A673 (cell line): ENCODE results near the gene KAZN. TPM values are rescaled to one million over a fixed set of nuclear protein-coding genes. Genes with fewer than 3 reads are reported as not detected.

Experiments used
- BruUV-seq: library from RNA; stranded (reverse); fragments of 400-500 nt; replicated peaks from 2 replicates; lab custom pipeline; 2021; lab: Mats Ljungman, UMichigan
- CTCF ChIA-PET: fragments of 300-600 bp; sonication (Branson Sonifier 250); formaldehyde crosslinking; loops from one replicate; lab custom pipeline; 2022; ENCODE audit warnings: antibody characterized with exemption; lab: Charles Lee
- POLR2A ChIA-PET: fragments of 300-600 bp; sonication (Branson Sonifier 250); formaldehyde crosslinking; loops from one replicate; lab custom pipeline; 2022; ENCODE audit warnings: antibody characterized with exemption; ENCODE audit not compliant: low non-redundant PET; lab: Charles Lee
- DNase-seq: peaks from one replicate; pipeline ENCODE4 v3.0.0-alpha.2; 2015; ENCODE audit warnings: low spot score
- H3K27ac ChIP-seq: fragments of 200-600 bp; sonication (generic); 2 replicates; pipeline ENCODE4 v1.5.1; 2016; ENCODE audit warnings: mixed run types, low read depth, mild to moderate bottlenecking, mixed read lengths, antibody characterized with exemption, low read length; ENCODE audit not compliant: poor library complexity, severe bottlenecking
- H3K27me3 ChIP-seq: fragments of 200-600 bp; sonication (generic); replicated peaks from 2 replicates; pipeline ENCODE4 v1.6.1; 2017; ENCODE audit warnings: mixed run types, low read depth, mild to moderate bottlenecking, mixed read lengths, antibody characterized with exemption, low read length; ENCODE audit not compliant: insufficient read depth, poor library complexity
- H3K36me3 ChIP-seq: fragments of 200-600 bp; sonication (generic); 2 replicates; pipeline ENCODE4 v1.6.1; 2016; ENCODE audit warnings: mixed run types, mild to moderate bottlenecking, mixed read lengths, antibody characterized with exemption, low read length; ENCODE audit not compliant: insufficient read depth, poor library complexity, severe bottlenecking
- H3K4me1 ChIP-seq: fragments of 200-600 bp; sonication (generic); 2 replicates; pipeline ENCODE4 v1.6.1; 2017; ENCODE audit warnings: mixed run types, mild to moderate bottlenecking, mixed read lengths, antibody characterized with exemption, low read length; ENCODE audit not compliant: insufficient read depth, poor library complexity, severe bottlenecking
- H3K4me3 ChIP-seq: fragments of 200-600 bp; sonication (generic); 2 replicates; pipeline ENCODE4 v1.5.1; 2016; ENCODE audit warnings: low read depth, mixed run types, mild to moderate bottlenecking, mixed read lengths, low read length; ENCODE audit not compliant: poor library complexity, severe bottlenecking
- H3K9me3 ChIP-seq: fragments of 200-600 bp; sonication (generic); 2 replicates; pipeline ENCODE4 v1.6.1; 2016; ENCODE audit warnings: mixed run types, low read depth, mild to moderate bottlenecking, mixed read lengths, antibody characterized with exemption, low read length; ENCODE audit not compliant: poor library complexity, severe bottlenecking
- CTCF ChIP-seq: fragments of 300-800, 200-600 bp; sonication (generic); conservative IDR thresholded peaks from 2 replicates; pipeline ENCODE4 v1.5.1; 2017; ENCODE audit warnings: low read depth, mild to moderate bottlenecking, antibody characterized with exemption, low read length, moderate library complexity, mixed read lengths
- EZH2 ChIP-seq: fragments of 200-600 bp; sonication (generic); IDR thresholded peaks from 2 replicates; pipeline ENCODE4 v1.6.1; 2017; ENCODE audit warnings: borderline replicate concordance, low read depth, mild to moderate bottlenecking, mixed read lengths, antibody characterized with exemption, low read length; ENCODE audit not compliant: poor library complexity, severe bottlenecking
- intact Hi-C: fragments of 100-400 bp; cut with micrococcal nuclease; formaldehyde crosslinking; loops from one replicate; pipeline ENCODE4 v1.10.0; 2022; ENCODE audit not compliant: unreplicated experiment
- total RNA-seq: library from RNA; stranded (reverse); gene quantifications from 2 replicates; pipeline ENCODE4 v1.2.3, GENCODE V29; 2021

Gene KAZN
- total RNA-seq, 1 experiment from 2014 or later = 8.0 TPM

GRCh38 chr1:15120251-15120945 is 521.9 kb downstream of the KAZN start:
- no peaks in the 10 kb centered on the region for H3K9me3 ChIP-seq
- H3K4me1 ChIP-seq = no peaks in the 10 kb centered on the region
- no peak overlapping the region for H3K4me3 ChIP-seq
- POLR2A ChIA-PET = no interaction called here
- H3K36me3 ChIP-seq = no peaks in the 10 kb centered on the region
- TF ChIP-seq EZH2 (no peak), CTCF (no peak)
- intact Hi-C loops = no loop called here
- DNase-seq = no peak
- H3K27me3 ChIP-seq = no peaks in the 10 kb centered on the region
- CTCF ChIA-PET = interaction anchor here (0.5 to 1.4 kb wide), 2 partner anchors 8 to 1661 kb away, joined by 4 to 8 read pairs; no protein-coding TSS in a partner anchor
- H3K27ac ChIP-seq = no peak overlapping the region
- BruUV-seq = no TSS peak

DNA sequence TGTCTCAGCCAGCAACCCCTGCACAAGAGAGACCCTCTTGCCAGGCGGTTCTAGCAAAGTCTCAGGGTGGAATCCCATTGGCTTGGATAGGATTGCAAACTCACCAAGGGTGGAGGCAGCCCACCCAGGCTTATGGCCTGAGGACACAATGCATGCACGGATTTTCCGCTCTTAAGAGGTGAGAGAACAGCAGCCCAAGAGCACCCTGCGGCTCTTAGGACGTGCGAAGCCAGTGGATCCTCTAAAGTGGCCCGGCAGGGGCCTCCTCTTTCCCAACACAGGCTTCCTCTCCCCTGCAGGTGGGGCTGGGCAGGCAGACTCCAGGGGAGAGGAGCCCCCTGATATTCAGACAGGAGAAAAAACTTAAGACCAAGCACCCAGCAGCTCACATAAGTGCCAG is 523.8 kb downstream of the KAZN start:
- no peaks in the 10 kb centered on the region for H3K36me3 ChIP-seq
- no peak for DNase-seq
- no peak overlapping the region for H3K4me3 ChIP-seq
- CTCF ChIA-PET = no interaction called here
- no TSS peak for BruUV-seq
- POLR2A ChIA-PET = no interaction called here
- intact Hi-C loops = no loop called here
- TF ChIP-seq CTCF (no peak), EZH2 (no peak)
- no peaks in the 10 kb centered on the region for H3K9me3 ChIP-seq
- H3K4me1 ChIP-seq = no peaks in the 10 kb centered on the region
- no peaks in the 10 kb centered on the region for H3K27me3 ChIP-seq
- H3K27ac ChIP-seq = no peak overlapping the region

DNA sequence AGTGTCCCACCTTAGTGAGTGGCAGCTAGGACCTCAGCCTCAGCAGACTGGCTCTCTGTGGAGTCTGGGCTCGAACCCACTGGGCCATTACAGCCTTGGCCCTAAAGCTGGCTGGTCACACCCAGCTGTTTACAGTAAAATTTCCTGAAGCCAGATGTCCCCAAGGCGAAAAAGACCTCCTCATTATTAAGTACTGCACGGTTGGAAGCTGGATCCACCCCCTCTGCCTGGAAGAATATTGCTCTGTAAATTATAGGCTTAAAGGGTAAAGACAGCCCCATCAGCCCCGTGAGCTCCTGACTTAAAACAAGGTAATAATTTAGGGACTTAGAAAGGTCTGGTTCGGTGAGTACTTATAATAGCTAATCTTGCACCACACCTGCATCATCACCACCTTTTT is 524.8 kb downstream of the KAZN start:
- H3K4me3 ChIP-seq = no peak overlapping the region
- no peak for TF ChIP-seq EZH2
- no peak for TF ChIP-seq CTCF
- DNase-seq = no peak
- POLR2A ChIA-PET = no interaction called here
- no peak overlapping the region for H3K27ac ChIP-seq
- intact Hi-C loops = no loop called here
- no peaks in the 10 kb centered on the region for H3K27me3 ChIP-seq
- BruUV-seq = no TSS peak
- CTCF ChIA-PET = no interaction called here
- H3K4me1 ChIP-seq = no peaks in the 10 kb centered on the region
- no peaks in the 10 kb centered on the region for H3K9me3 ChIP-seq
- H3K36me3 ChIP-seq = no peaks in the 10 kb centered on the region
